Right atrium auricular region (tissue), 2 donors: ENCODE data around the gene CDK6. TPM values are rescaled to one million over a fixed set of nuclear protein-coding genes. Genes with fewer than 3 reads are reported as not detected.
A peak's percentile ranks its signal among the peaks of the same experiment; 100 is the strongest.

Experiments used
- DNase-seq: peaks from one replicate; pipeline ENCODE4 v3.0.0-alpha.2; 2019; ENCODE audit warnings: low spot score
- H3K27ac ChIP-seq, 2 donors: fragments of 200-600 bp; sonication (generic); 1 replicate in 1 of 2; 2 replicates in 1 of 2; pipeline ENCODE4 v1.5.1; 2016 to 2019
- H3K27me3 ChIP-seq, 2 donors: fragments of 200-600 bp; sonication (generic); one replicate each; pipeline versions ENCODE4 v1.5.1 to v1.6.0; 2017 to 2019
- H3K36me3 ChIP-seq: fragments of 200-600 bp; sonication (generic); one replicate; pipeline ENCODE4 v1.5.1; 2016
- H3K4me1 ChIP-seq, 2 donors: fragments of 200-600 bp; sonication (generic); one replicate each; pipeline versions ENCODE4 v1.5.1 to v1.6.0; 2017 to 2019
- H3K4me3 ChIP-seq, 2 donors: fragments of 200-600 bp; sonication (generic); 1 replicate in 1 of 2; 2 replicates in 1 of 2; pipeline ENCODE4 v1.5.1; 2017 to 2019; ENCODE audit warnings: mild to moderate bottlenecking in 1 of 2, moderate library complexity in 1 of 2
- H3K9me3 ChIP-seq, 2 donors: fragments of 200-600 bp; sonication (generic); one replicate each; pipeline ENCODE4 v1.5.1; 2019
- total RNA-seq, 2 donors: library from RNA; depleted of rRNA; stranded (reverse); fragments of >200 nt; gene quantifications; one replicate each; pipeline ENCODE4 v1.1.0, GENCODE V29; 2016
- TF ChIP-seq, protein P1 (sequence below), 2 donors: fragments of 200-600 bp; sonication (generic); IDR thresholded peaks; one replicate each; pipeline ENCODE4 v1.5.1; 2019; ENCODE audit warnings: antibody characterized with exemption in 2 of 2

Gene CDK6
- total RNA-seq, 2 donors from 2014 or later: 10.6 to 12.4 TPM

DNA sequence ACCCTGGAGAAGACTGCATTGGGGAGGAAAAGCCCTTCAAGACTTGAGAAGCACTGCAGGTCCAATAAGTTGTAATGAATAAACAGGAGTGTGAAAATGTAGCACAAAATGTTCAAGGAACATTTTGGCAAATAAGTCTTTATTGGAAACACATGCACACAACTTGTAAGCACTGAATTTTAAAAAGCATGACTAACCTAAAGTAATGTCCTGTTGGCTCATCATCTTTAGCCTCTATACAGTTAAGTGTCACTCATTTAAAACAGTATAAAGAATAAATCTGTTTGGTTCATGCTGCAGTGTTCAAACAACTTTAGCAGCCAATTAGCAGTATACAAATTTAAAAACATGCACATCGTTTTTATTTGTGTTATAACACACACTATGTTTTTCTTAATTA is 108.6 kb downstream of the CDK6 start:
- TF ChIP-seq, protein P1, sequence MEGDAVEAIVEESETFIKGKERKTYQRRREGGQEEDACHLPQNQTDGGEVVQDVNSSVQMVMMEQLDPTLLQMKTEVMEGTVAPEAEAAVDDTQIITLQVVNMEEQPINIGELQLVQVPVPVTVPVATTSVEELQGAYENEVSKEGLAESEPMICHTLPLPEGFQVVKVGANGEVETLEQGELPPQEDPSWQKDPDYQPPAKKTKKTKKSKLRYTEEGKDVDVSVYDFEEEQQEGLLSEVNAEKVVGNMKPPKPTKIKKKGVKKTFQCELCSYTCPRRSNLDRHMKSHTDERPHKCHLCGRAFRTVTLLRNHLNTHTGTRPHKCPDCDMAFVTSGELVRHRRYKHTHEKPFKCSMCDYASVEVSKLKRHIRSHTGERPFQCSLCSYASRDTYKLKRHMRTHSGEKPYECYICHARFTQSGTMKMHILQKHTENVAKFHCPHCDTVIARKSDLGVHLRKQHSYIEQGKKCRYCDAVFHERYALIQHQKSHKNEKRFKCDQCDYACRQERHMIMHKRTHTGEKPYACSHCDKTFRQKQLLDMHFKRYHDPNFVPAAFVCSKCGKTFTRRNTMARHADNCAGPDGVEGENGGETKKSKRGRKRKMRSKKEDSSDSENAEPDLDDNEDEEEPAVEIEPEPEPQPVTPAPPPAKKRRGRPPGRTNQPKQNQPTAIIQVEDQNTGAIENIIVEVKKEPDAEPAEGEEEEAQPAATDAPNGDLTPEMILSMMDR (IDR thresholded peaks at IDR 0.05): no peak
- Histone ChIP-seq H3K4me1 (peaks cover 0 to 22% of the 10 kb centered on the region in 2 donors), H3K4me3 (no peak overlapping the region), H3K27me3 (no peaks in the 10 kb centered on the region), H3K36me3 (peaks cover 7% of the 10 kb centered on the region), H3K27ac (no peak overlapping the region), H3K9me3 (no peaks in the 10 kb centered on the region)
- no peak for DNase-seq

DNA sequence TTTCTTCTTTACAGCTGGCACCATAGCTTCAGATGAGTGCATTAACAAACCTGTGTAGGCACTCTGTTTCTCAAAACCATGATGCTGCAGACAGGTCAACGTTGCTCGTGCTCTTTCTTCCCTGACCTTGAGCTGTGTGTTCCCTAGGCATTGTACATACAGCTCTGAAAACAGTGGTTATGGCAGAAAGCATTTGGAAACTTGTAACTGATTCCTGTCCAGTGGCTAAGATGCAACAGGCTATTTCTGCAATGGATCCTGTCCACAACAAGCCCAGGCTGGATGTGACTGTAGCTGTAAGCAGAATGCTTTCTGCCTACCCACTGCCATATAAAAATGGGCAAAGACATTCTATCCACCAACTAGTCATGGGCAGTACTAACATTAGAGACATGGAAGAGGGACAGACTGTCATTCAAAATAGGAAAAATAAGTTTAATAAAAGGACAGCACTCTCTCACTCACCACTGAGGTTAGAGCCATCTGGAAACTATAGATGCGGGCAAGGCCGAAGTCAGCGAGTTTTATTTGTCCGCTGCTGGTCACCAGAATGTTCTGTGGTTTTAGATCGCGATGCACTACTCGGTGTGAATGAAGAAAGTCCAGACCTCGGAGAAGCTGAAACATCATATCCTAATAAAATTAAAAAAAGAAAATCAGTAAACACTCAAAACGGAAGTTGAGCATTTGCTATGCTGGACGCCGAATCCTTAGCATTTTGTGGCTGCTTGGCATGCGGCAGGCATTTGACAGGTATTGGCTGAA is 111.0 kb downstream of the CDK6 start:
- Histone ChIP-seq H3K4me3 (no peak overlapping the region), H3K27me3 (no peaks in the 10 kb centered on the region), H3K27ac (no peak overlapping the region), H3K36me3 (peaks cover 7% of the 10 kb centered on the region), H3K4me1 (peaks cover 0 to 19% of the 10 kb centered on the region in 2 donors), H3K9me3 (no peaks in the 10 kb centered on the region)
- DNase-seq: no peak
- TF ChIP-seq, protein P1 (IDR thresholded peaks at IDR 0.05): no peak

DNA sequence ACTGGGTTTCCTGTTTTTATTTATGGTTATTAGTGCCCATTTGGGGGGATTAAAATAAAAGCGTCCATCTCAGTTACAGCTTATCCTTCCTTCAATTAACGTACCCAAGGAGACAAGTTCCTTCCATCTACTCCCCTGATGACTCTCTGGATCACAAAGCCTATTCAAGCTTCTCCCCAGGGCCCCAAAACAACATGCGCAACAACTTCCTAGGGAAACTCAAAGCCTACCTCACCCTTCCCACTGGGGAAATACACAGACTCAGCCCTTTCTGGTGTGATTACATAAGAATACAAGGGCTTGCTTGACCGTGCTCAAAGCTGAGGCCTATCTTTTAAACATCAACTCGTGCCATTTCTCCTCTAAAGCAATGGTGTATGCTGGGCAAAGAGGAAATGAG is 112.4 kb downstream of the CDK6 start:
- H3K27me3 ChIP-seq: no peaks in the 10 kb centered on the region
- no peaks in the 10 kb centered on the region for H3K9me3 ChIP-seq
- peaks cover 0 to 21% of the 10 kb centered on the region in 2 donors for H3K4me1 ChIP-seq
- H3K4me3 ChIP-seq: no peak overlapping the region
- peaks cover 7% of the 10 kb centered on the region for H3K36me3 ChIP-seq
- no peak for DNase-seq
- peak overlapping the region; percentile 47 to 58 for H3K27ac ChIP-seq
- TF ChIP-seq, protein P1 (IDR thresholded peaks at IDR 0.05): no peak

DNA sequence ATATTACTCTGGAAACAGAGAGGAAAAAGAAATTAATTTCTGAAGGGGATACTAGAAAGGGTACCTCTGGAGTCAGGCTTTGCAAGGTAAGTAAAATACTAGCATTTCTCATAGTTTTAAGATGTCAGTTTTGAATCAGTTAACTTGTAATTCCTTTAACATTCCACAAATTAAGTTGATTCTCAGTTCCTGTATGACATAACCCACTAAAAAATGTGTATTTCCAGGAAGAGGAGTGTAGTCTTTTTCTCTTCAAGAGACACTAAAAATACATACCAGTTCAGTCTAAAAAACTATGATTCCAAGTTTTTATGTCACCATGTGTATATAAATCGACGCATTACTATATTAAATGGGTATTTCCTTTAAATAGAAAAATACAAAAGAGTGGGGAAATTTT is 113.2 kb downstream of the CDK6 start:
- Histone ChIP-seq H3K9me3 (no peaks in the 10 kb centered on the region), H3K36me3 (peaks cover 7% of the 10 kb centered on the region), H3K4me3 (no peak overlapping the region), H3K4me1 (peaks cover 0 to 28% of the 10 kb centered on the region in 2 donors), H3K27ac (peak overlapping the region; percentile 24 to 47), H3K27me3 (no peaks in the 10 kb centered on the region)
- TF ChIP-seq, protein P1 (IDR thresholded peaks at IDR 0.05): no peak
- DNase-seq: no peak

GRCh38 chr7:92722541-92722940 is 113.8 kb downstream of the CDK6 start:
- Histone ChIP-seq H3K36me3 (peaks cover 7% of the 10 kb centered on the region), H3K4me3 (no peak overlapping the region), H3K4me1 (peaks cover 0 to 23% of the 10 kb centered on the region in 2 donors), H3K27ac (peak overlapping the region in 1 of 2 donors; percentile 12), H3K27me3 (no peaks in the 10 kb centered on the region), H3K9me3 (no peaks in the 10 kb centered on the region)
- TF ChIP-seq, protein P1 (IDR thresholded peaks at IDR 0.05): no peak
- DNase-seq: no peak
